B cell (primary cell): Measurements from ENCODE around the gene LHFPL6. TPM values are rescaled to one million over a fixed set of nuclear protein-coding genes. Genes with fewer than 3 reads are reported as not detected.

Source experiments
- ATAC-seq: fragments of 200-7000 bp; cut with Tn5 transposase; one replicate; pipeline ENCODE4 v1.10.0; 2021; ENCODE audit warnings: low read depth, mild to moderate bottlenecking, moderate number of reproducible peaks, moderate library complexity
- CTCF ChIA-PET: fragments of 350-600 bp; sonication (Branson Sonifier 250); formaldehyde crosslinking; loops from one replicate; lab custom pipeline; 2021; ENCODE audit warnings: antibody characterized with exemption, inconsistent platforms; lab: Charles Lee
- POLR2A ChIA-PET: fragments of 350-600 bp; sonication (Branson Sonifier 250); formaldehyde crosslinking; loops from one replicate; lab custom pipeline; 2021; ENCODE audit warnings: antibody characterized with exemption; lab: Charles Lee
- DNase-seq: peaks from one replicate; pipeline ENCODE4 v3.0.0; 2013
- H2AFZ ChIP-seq: 2 replicates; pipeline ENCODE4 v1.6.1; 2012; ENCODE audit warnings: mild to moderate bottlenecking, low read depth, low read length; ENCODE audit not compliant: insufficient read depth, poor library complexity, severe bottlenecking
- H3K27ac ChIP-seq, 2 donors: 1 replicate in 1 of 2; 2 replicates in 1 of 2; pipeline ENCODE4 v1.5.1; 2012 to 2013; ENCODE audit warnings: low read length in 2 of 2, mild to moderate bottlenecking in 2 of 2, moderate library complexity in 1 of 2
- H3K27me3 ChIP-seq, 4 experiments: fragments of 200-600 bp in 1 of 4; sonication (generic) in 1 of 4; replicated peaks in 1 of 4; 1 replicate in 2 of 4; 2 replicates in 2 of 4; pipeline versions ENCODE4 v1.6.1 to v1.7.0; 2013 to 2016; ENCODE audit warnings: low read length in 3 of 4, mild to moderate bottlenecking in 2 of 4, mixed read lengths in 1 of 4, moderate library complexity in 1 of 4; ENCODE audit not compliant: insufficient read depth in 4 of 4, control insufficient read depth in 3 of 4; ENCODE audit errors: control extremely low read depth in 1 of 4
- H3K36me3 ChIP-seq, 2 experiments: replicated peaks in 1 of 2; 1 replicate in 1 of 2; 2 replicates in 1 of 2; pipeline versions ENCODE4 v1.6.1 to v1.7.1; 2013; ENCODE audit warnings: low read length in 1 of 2; ENCODE audit not compliant: insufficient read depth in 2 of 2, control insufficient read depth in 1 of 2; ENCODE audit errors: control extremely low read depth in 1 of 2, extremely low read depth in 1 of 2
- H3K4me1 ChIP-seq, 2 donors: fragments of 200-600 bp in 1 of 2; sonication (generic) in 1 of 2; 1 replicate in 1 of 2; 2 replicates in 1 of 2; pipeline versions ENCODE4 v1.5.1 to v1.6.1; 2013 to 2017; ENCODE audit warnings: low read length in 2 of 2; ENCODE audit not compliant: control insufficient read depth in 2 of 2, insufficient read depth in 2 of 2
- H3K4me2 ChIP-seq: replicated peaks from 2 replicates; pipeline ENCODE3; 2012; ENCODE audit warnings: mild to moderate bottlenecking, low read depth, low read length; ENCODE audit not compliant: poor library complexity, severe bottlenecking
- H3K4me3 ChIP-seq, 5 experiments: fragments of 200-600 bp in 1 of 5; sonication (generic) in 1 of 5; 1 replicate in 3 of 5; 2 replicates in 2 of 5; pipeline versions ENCODE4 v1.5.1 to v1.7.0; 2011 to 2016; ENCODE audit warnings: low read length in 4 of 5, mild to moderate bottlenecking in 4 of 5, low read depth in 2 of 5, control low read depth in 1 of 5, moderate library complexity in 1 of 5; ENCODE audit not compliant: insufficient read depth in 1 of 5; ENCODE audit errors: control extremely low read depth in 1 of 5, extremely low read depth in 1 of 5
- H3K79me2 ChIP-seq: fragments of 200-600 bp; sonication (generic); one replicate; pipeline ENCODE4 v1.6.0; 2016; ENCODE audit warnings: low read length; ENCODE audit not compliant: control insufficient read depth, insufficient read depth
- H3K9ac ChIP-seq: fragments of 200-600 bp; sonication (generic); 2 replicates; pipeline ENCODE4 v1.6.1; 2017; ENCODE audit warnings: mild to moderate bottlenecking, low read length, moderate library complexity
- H3K9me3 ChIP-seq, 3 donors: one replicate each; pipeline versions ENCODE4 v1.6.1 to v1.7.1; 2013; ENCODE audit warnings: low read length in 2 of 3; ENCODE audit not compliant: control insufficient read depth in 2 of 3, insufficient read depth in 1 of 3; ENCODE audit errors: control extremely low read depth in 1 of 3
- H4K20me1 ChIP-seq: 2 replicates; pipeline ENCODE4 v1.6.0; 2012; ENCODE audit warnings: mild to moderate bottlenecking, low read length; ENCODE audit not compliant: insufficient read depth, control insufficient read depth, poor library complexity, severe bottlenecking
- H3K27ac Mint-ChIP-seq: one replicate; pipeline ENCODE4 v1.8.0; 2021; ENCODE audit warnings: mixed read lengths
- H3K27me3 Mint-ChIP-seq: one replicate; pipeline ENCODE4 v1.8.0; 2021; ENCODE audit warnings: mixed read lengths
- H3K4me1 Mint-ChIP-seq: one replicate; pipeline ENCODE4 v1.8.0; 2021; ENCODE audit warnings: mixed read lengths
- H3K4me3 Mint-ChIP-seq: one replicate; pipeline ENCODE4 v1.8.0; 2021; ENCODE audit warnings: mixed read lengths
- H3K9me3 Mint-ChIP-seq: one replicate; pipeline ENCODE4 v1.8.0; 2022; ENCODE audit warnings: mixed read lengths; ENCODE audit not compliant: insufficient read depth
- CTCF ChIP-seq: fragments of 200-600 bp; IDR thresholded peaks from one replicate; pipeline ENCODE4 v1.8.0; 2022; ENCODE audit warnings: antibody characterized with exemption, mild to moderate bottlenecking
- EZH2 ChIP-seq: IDR thresholded peaks from 2 replicates; pipeline ENCODE4 v1.6.1; 2012; ENCODE audit warnings: borderline replicate concordance, low read depth, mild to moderate bottlenecking, moderate library complexity, low read length; ENCODE audit not compliant: insufficient read depth, poor library complexity, severe bottlenecking
- WGBS: methylation state at CpG from one replicate; pipeline ENCODE4 v1.1.5; 2013; ENCODE audit warnings: missing lambda C conversion rate; ENCODE audit not compliant: insufficient coverage; 5-methylcytosine and 5-hydroxymethylcytosine counted together
- intact Hi-C: fragments of 100-400 bp; cut with micrococcal nuclease; formaldehyde crosslinking; loops from one replicate; pipeline ENCODE4 v1.10.0; 2022
- polyA plus RNA-seq: library from polyadenylated mRNA; depleted of rRNA; stranded (reverse); fragments of >200 nt; gene quantifications from 2 replicates; pipeline ENCODE4 v1.2.3, GENCODE V29; 2012
- total RNA-seq, 2 donors: library from RNA; stranded (reverse); fragments of 120-200 nt in 1 of 2; gene quantifications; 1 replicate in 1 of 2; 2 replicates in 1 of 2; pipeline versions ENCODE4 v1.2.3 to v1.2.4, GENCODE V29; 2013 to 2022

LHFPL6 gene
- total and polyA plus RNA-seq, 2 donors (not counting 1 experiment from before 2014, with no cell fraction given): 0.01 TPM; not detected in 1

GRCh38 chr13:39524795-39525194, 78.2 kb downstream of the LHFPL6 start:
- Histone ChIP-seq H3K9me3 (no peaks in the 10 kb centered on the region), H3K4me1 (no peaks in the 10 kb centered on the region), H3K36me3 (no peaks in the 10 kb centered on the region), H4K20me1 (no peaks in the 10 kb centered on the region), H3K4me2 (no peak overlapping the region), H3K27me3 (no peaks in the 10 kb centered on the region), H3K27ac (no peak overlapping the region), H3K79me2 (no peaks in the 10 kb centered on the region), H2AFZ (no peak overlapping the region), H3K4me3 (no peak overlapping the region), H3K9ac (no peak overlapping the region)
- ATAC-seq (no peak), DNase-seq (no peak)
- Mint-ChIP-seq H3K9me3 (no peaks in the 10 kb centered on the region), H3K4me3 (no peak overlapping the region), H3K27ac (no peak overlapping the region), H3K4me1 (no peaks in the 10 kb centered on the region), H3K27me3 (no peaks in the 10 kb centered on the region)
- 95% methylated on average over 4 of the region's 4 CpGs for WGBS
- ChIA-PET POLR2A (no interaction called here), CTCF (no interaction called here)
- TF ChIP-seq CTCF (no peak), EZH2 (no peak)
- intact Hi-C loops: no loop called here

GRCh38 chr13:39522329-39522728, 80.7 kb downstream of the LHFPL6 start:
- Histone ChIP-seq H3K36me3 (no peaks in the 10 kb centered on the region), H3K27me3 (no peaks in the 10 kb centered on the region), H3K4me3 (no peak overlapping the region), H3K27ac (no peak overlapping the region), H3K79me2 (no peaks in the 10 kb centered on the region), H3K4me1 (no peaks in the 10 kb centered on the region), H2AFZ (no peak overlapping the region), H3K9me3 (no peaks in the 10 kb centered on the region), H3K9ac (no peak overlapping the region), H4K20me1 (no peaks in the 10 kb centered on the region), H3K4me2 (no peak overlapping the region)
- Mint-ChIP-seq H3K4me3 (no peak overlapping the region), H3K4me1 (no peaks in the 10 kb centered on the region), H3K27ac (no peak overlapping the region), H3K27me3 (peaks cover 4% of the 10 kb centered on the region), H3K9me3 (no peaks in the 10 kb centered on the region)
- ATAC-seq (no peak), DNase-seq (no peak)
- TF ChIP-seq CTCF: no peak
- no peak for TF ChIP-seq EZH2
- POLR2A ChIA-PET: no interaction called here
- WGBS: 100% methylated on average over 4 of the region's 4 CpGs
- CTCF ChIA-PET: no interaction called here
- intact Hi-C loops: no loop called here
